Parathyroid adenoma (tissue), 2 donors: Measurements from ENCODE around the gene NELFA.
A peak's percentile ranks its signal among the peaks of the same experiment; 100 is the strongest.

ENCODE experiments used
- H2AFZ ChIP-seq: fragments of 300-600 bp; sonication (generic); one replicate; pipeline ENCODE4 v1.7.0; 2017; ENCODE audit warnings: antibody characterized with exemption, mild to moderate bottlenecking
- H3K27ac ChIP-seq: fragments of 300-600 bp; sonication (generic); one replicate; pipeline ENCODE4 v1.7.0; 2017
- H3K27me3 ChIP-seq: fragments of 300-600 bp; sonication (generic); one replicate; pipeline ENCODE4 v1.7.0; 2017; ENCODE audit warnings: low read length; ENCODE audit not compliant: control insufficient read depth, insufficient read depth
- H3K36me3 ChIP-seq: fragments of 300-600 bp; sonication (generic); one replicate; pipeline ENCODE4 v1.7.0; 2017; ENCODE audit warnings: low read length; ENCODE audit not compliant: control insufficient read depth, insufficient read depth
- H3K4me1 ChIP-seq: fragments of 300-600 bp; sonication (generic); one replicate; pipeline ENCODE4 v1.7.0; 2017; ENCODE audit warnings: control low read depth
- H3K4me2 ChIP-seq: fragments of 300-600 bp; sonication (generic); one replicate; pipeline ENCODE4 v1.7.0; 2017; ENCODE audit warnings: low read length
- H3K4me3 ChIP-seq: fragments of 300-600 bp; sonication (generic); one replicate; pipeline ENCODE4 v1.7.0; 2017; ENCODE audit warnings: low read depth, low read length
- H3K79me2 ChIP-seq: fragments of 300-600 bp; sonication (generic); one replicate; pipeline ENCODE4 v1.7.0; 2017; ENCODE audit warnings: control low read depth
- H3K9ac ChIP-seq: fragments of 300-600 bp; sonication (generic); one replicate; pipeline ENCODE4 v1.7.0; 2017; ENCODE audit warnings: mild to moderate bottlenecking
- H3K9me3 ChIP-seq: fragments of 300-600 bp; sonication (generic); one replicate; pipeline ENCODE4 v1.7.0; 2017; ENCODE audit warnings: low read length; ENCODE audit not compliant: control insufficient read depth
- CTCF ChIP-seq: fragments of 300-600 bp; sonication (generic); IDR thresholded peaks from one replicate; pipeline ENCODE4 v1.7.0; 2017; ENCODE audit warnings: antibody characterized with exemption, mild to moderate bottlenecking
- donor health status: primary hyperparathyroidism.

NELFA gene

GRCh38 chr4:1948232-1948631 lies 60.5 kb downstream of the NELFA start:
- Histone ChIP-seq H3K4me3 (no peak overlapping the region), H3K4me1 (no peaks in the 10 kb centered on the region), H3K27me3 (no peaks in the 10 kb centered on the region), H3K9me3 (no peaks in the 10 kb centered on the region), H3K79me2 (no peaks in the 10 kb centered on the region), H3K27ac (no peak overlapping the region), H2AFZ (no peak overlapping the region), H3K36me3 (no peaks in the 10 kb centered on the region), H3K4me2 (no peak overlapping the region), H3K9ac (no peak overlapping the region)
- TF ChIP-seq CTCF, result no peak

GRCh38 chr4:1945912-1946311 lies 62.9 kb downstream of the NELFA start:
- Histone ChIP-seq H3K9me3 (no peaks in the 10 kb centered on the region), H3K4me3 (no peak overlapping the region), H3K79me2 (no peaks in the 10 kb centered on the region), H3K27ac (no peak overlapping the region), H2AFZ (no peak overlapping the region), H3K4me2 (no peak overlapping the region), H3K36me3 (no peaks in the 10 kb centered on the region), H3K4me1 (no peaks in the 10 kb centered on the region), H3K9ac (no peak overlapping the region), H3K27me3 (no peaks in the 10 kb centered on the region)
- TF ChIP-seq CTCF, result no peak

GRCh38 chr4:1945124-1945895 lies 63.5 kb downstream of the NELFA start:
- no peaks in the 10 kb centered on the region for H3K9me3 ChIP-seq
- no peak overlapping the region for H3K4me2 ChIP-seq
- no peaks in the 10 kb centered on the region for H3K4me1 ChIP-seq
- H3K79me2 ChIP-seq, result no peaks in the 10 kb centered on the region
- H2AFZ ChIP-seq, result no peak overlapping the region
- H3K9ac ChIP-seq, result no peak overlapping the region
- H3K36me3 ChIP-seq, result no peaks in the 10 kb centered on the region
- no peak overlapping the region for H3K27ac ChIP-seq
- no peaks in the 10 kb centered on the region for H3K27me3 ChIP-seq
- H3K4me3 ChIP-seq, result no peak overlapping the region
- TF ChIP-seq CTCF, result no peak

- no peaks in the 10 kb centered on the region for H3K4me1 ChIP-seq
- H3K9ac ChIP-seq, result no peak overlapping the region
- no peak overlapping the region for H3K4me3 ChIP-seq
- no peaks in the 10 kb centered on the region for H3K9me3 ChIP-seq
- H3K79me2 ChIP-seq, result no peaks in the 10 kb centered on the region
- H3K27me3 ChIP-seq, result no peaks in the 10 kb centered on the region
- H3K36me3 ChIP-seq, result no peaks in the 10 kb centered on the region
- TF ChIP-seq CTCF, result no peak
- H3K4me2 ChIP-seq, result no peak overlapping the region
- no peak overlapping the region for H2AFZ ChIP-seq
- no peak overlapping the region for H3K27ac ChIP-seq
These were observed 64.8 kb downstream of the NELFA start for GRCh38 chr4:1943928-1944327.

- Histone ChIP-seq H2AFZ (no peak overlapping the region), H3K9me3 (no peaks in the 10 kb centered on the region), H3K27ac (peak overlapping the region; percentile 32), H3K27me3 (no peaks in the 10 kb centered on the region), H3K4me1 (no peaks in the 10 kb centered on the region), H3K9ac (no peak overlapping the region), H3K4me3 (no peak overlapping the region), H3K79me2 (no peaks in the 10 kb centered on the region), H3K36me3 (no peaks in the 10 kb centered on the region), H3K4me2 (no peak overlapping the region)
- no peak for TF ChIP-seq CTCF
These were observed 68.2 kb downstream of the NELFA start for GRCh38 chr4:1940566-1940965.
